Esophagus muscularis mucosa (tissue), 4 donors: ENCODE data around the gene MYO1B.

ENCODE experiments used
- CTCF ChIP-seq, 3 experiments: fragments of 200-600 bp in 2 of 3; fragments of 450-650 bp in 1 of 3; sonication (generic) in 2 of 3; IDR thresholded peaks; one replicate each; pipeline ENCODE4 v1.5.1; 2017 to 2019; ENCODE audit warnings: antibody characterized with exemption in 3 of 3, mild to moderate bottlenecking in 2 of 3, moderate library complexity in 1 of 3
- EP300 ChIP-seq: sonication (generic); formaldehyde crosslinking; IDR thresholded peaks from one replicate; pipeline ENCODE4 v1.6.1; 2017; ENCODE audit warnings: antibody characterized with exemption
- POLR2A ChIP-seq: fragments of 450-650 bp; IDR thresholded peaks from one replicate; pipeline ENCODE4 v1.6.1; 2017; ENCODE audit warnings: antibody characterized with exemption, moderate library complexity, mild to moderate bottlenecking, low read depth
- POLR2AphosphoS5 ChIP-seq, 2 donors: sonication (generic); formaldehyde crosslinking; IDR thresholded peaks; one replicate each; pipeline ENCODE4 v1.6.1; 2017; ENCODE audit warnings: antibody characterized with exemption in 2 of 2

DNA sequence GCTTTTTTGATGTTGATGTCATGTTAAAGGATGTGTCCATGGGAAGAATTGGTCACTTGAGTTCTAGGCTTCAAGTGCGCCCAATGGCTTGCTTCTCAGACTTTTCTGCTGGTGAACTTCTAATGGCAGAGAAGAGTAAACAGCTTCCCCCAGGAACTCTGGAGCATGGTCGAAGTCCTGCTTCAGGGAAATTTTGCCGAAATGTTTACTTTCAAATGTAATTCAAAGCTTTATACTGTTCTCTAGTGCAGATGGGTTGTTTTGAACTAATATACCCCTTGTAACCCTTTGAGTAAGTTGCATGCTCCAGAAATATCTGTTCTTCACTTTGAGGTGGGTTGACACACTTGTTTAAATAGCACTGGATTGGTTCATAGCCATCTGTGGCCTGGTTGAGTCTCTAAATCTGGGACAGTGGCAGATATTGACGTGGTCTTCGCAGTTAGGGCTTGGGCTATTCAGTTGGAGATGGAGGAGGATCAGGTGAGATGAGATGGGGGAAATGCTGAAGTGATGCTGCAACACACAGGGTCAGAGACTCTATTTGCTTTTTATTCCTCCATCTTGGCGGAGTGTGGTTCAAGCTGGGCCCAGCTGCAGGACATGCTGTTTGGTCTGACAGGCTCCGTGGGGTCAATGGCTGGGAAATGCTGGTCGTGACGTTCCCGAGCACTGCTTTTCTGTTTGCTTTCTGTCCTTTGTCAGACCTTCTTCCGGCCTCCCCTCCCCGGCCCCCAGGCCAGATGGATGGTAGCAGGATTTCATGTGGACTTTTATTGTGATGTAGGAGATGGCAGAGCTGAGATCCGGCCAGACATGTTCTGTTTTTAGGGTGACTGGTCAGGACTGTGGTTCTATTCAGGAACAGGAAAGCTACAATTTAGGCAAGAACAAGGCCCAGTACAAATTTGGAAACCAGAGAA is 35.9 kb downstream of the MYO1B start:
- no peak for TF ChIP-seq CTCF (IDR thresholded peaks at IDR 0.05)
- no peak for TF ChIP-seq POLR2A
- no peak for TF ChIP-seq EP300
- no peak for TF ChIP-seq POLR2AphosphoS5 (IDR thresholded peaks at IDR 0.05)
